Measurements from ENCODE around the gene C12orf54.

GRCh38 chr12:48447755-48448154 lies 34.5 kb upstream of the C12orf54 start:
- TF ChIP-seq CTCF (IDR thresholded peaks at IDR 0.05) (no peak), POLR2A (IDR thresholded peaks at IDR 0.05) (no peak)

Data from esophagus squamous epithelium (tissue), 4 donors.